Parathyroid adenoma (tissue), 2 donors: Measurements from ENCODE around the gene GAS2.

Source experiments
- H2AFZ ChIP-seq: fragments of 300-600 bp; sonication (generic); one replicate; pipeline ENCODE4 v1.7.0; 2017; ENCODE audit warnings: antibody characterized with exemption, mild to moderate bottlenecking
- H3K27ac ChIP-seq: fragments of 300-600 bp; sonication (generic); one replicate; pipeline ENCODE4 v1.7.0; 2017
- H3K27me3 ChIP-seq: fragments of 300-600 bp; sonication (generic); one replicate; pipeline ENCODE4 v1.7.0; 2017; ENCODE audit warnings: low read length; ENCODE audit not compliant: control insufficient read depth, insufficient read depth
- H3K36me3 ChIP-seq: fragments of 300-600 bp; sonication (generic); one replicate; pipeline ENCODE4 v1.7.0; 2017; ENCODE audit warnings: low read length; ENCODE audit not compliant: control insufficient read depth, insufficient read depth
- H3K4me1 ChIP-seq: fragments of 300-600 bp; sonication (generic); one replicate; pipeline ENCODE4 v1.7.0; 2017; ENCODE audit warnings: control low read depth
- H3K4me2 ChIP-seq: fragments of 300-600 bp; sonication (generic); one replicate; pipeline ENCODE4 v1.7.0; 2017; ENCODE audit warnings: low read length
- H3K4me3 ChIP-seq: fragments of 300-600 bp; sonication (generic); one replicate; pipeline ENCODE4 v1.7.0; 2017; ENCODE audit warnings: low read depth, low read length
- H3K79me2 ChIP-seq: fragments of 300-600 bp; sonication (generic); one replicate; pipeline ENCODE4 v1.7.0; 2017; ENCODE audit warnings: control low read depth
- H3K9ac ChIP-seq: fragments of 300-600 bp; sonication (generic); one replicate; pipeline ENCODE4 v1.7.0; 2017; ENCODE audit warnings: mild to moderate bottlenecking
- H3K9me3 ChIP-seq: fragments of 300-600 bp; sonication (generic); one replicate; pipeline ENCODE4 v1.7.0; 2017; ENCODE audit warnings: low read length; ENCODE audit not compliant: control insufficient read depth
- TF ChIP-seq, protein P1 (sequence below): fragments of 300-600 bp; sonication (generic); IDR thresholded peaks from one replicate; pipeline ENCODE4 v1.7.0; 2017; ENCODE audit warnings: antibody characterized with exemption, mild to moderate bottlenecking
- donor health status: primary hyperparathyroidism.

Gene GAS2

DNA sequence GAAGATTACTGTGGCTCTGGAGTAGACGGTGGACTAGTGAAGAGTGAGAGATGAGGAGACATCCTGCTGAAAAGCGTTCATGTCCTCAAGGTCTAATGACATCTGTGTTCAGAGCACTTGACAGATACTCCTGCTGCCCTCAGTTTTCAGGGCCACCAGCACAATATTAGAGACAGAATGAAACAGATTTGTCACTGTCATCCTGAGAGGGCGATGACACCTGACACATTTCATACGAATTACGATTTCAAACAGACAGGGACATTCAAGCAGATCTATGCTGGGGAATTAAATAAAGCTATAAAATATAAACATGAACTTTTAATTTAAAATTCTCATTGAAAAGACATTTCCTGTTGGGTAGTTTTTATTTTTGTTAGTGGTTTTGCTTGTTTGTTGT is 134.1 kb downstream of the GAS2 start:
- no peaks in the 10 kb centered on the region for H3K4me1 ChIP-seq

DNA sequence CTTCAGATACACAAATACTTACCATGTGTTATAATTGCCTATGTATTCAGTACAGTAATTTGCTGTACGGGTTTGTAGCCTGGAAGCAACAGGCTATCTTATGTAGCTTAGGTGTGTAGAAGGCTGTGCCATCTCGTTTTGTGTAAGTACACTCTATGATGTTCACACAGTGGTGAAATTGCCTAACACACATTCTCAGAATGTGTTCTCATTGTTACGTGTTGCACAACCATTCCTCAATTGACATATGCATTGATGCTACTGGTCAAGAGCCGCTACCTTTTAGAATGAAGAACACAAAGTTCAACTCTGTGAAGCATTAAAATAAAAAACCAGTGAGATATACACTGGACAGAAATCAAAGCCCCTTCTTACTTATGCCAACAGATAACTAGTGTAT is 136.4 kb downstream of the GAS2 start:
- TF ChIP-seq, protein P1, sequence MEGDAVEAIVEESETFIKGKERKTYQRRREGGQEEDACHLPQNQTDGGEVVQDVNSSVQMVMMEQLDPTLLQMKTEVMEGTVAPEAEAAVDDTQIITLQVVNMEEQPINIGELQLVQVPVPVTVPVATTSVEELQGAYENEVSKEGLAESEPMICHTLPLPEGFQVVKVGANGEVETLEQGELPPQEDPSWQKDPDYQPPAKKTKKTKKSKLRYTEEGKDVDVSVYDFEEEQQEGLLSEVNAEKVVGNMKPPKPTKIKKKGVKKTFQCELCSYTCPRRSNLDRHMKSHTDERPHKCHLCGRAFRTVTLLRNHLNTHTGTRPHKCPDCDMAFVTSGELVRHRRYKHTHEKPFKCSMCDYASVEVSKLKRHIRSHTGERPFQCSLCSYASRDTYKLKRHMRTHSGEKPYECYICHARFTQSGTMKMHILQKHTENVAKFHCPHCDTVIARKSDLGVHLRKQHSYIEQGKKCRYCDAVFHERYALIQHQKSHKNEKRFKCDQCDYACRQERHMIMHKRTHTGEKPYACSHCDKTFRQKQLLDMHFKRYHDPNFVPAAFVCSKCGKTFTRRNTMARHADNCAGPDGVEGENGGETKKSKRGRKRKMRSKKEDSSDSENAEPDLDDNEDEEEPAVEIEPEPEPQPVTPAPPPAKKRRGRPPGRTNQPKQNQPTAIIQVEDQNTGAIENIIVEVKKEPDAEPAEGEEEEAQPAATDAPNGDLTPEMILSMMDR = no peak
- Histone ChIP-seq H2AFZ (no peak overlapping the region), H3K27me3 (no peaks in the 10 kb centered on the region), H3K4me3 (no peak overlapping the region), H3K36me3 (no peaks in the 10 kb centered on the region), H3K9ac (no peak overlapping the region), H3K27ac (no peak overlapping the region), H3K9me3 (no peaks in the 10 kb centered on the region), H3K4me2 (no peak overlapping the region), H3K4me1 (no peaks in the 10 kb centered on the region), H3K79me2 (no peaks in the 10 kb centered on the region)

More for the DNA sequence above, 134.1 kb downstream of the GAS2 start:
- Histone ChIP-seq H3K9me3 (no peaks in the 10 kb centered on the region), H3K4me2 (no peak overlapping the region), H3K79me2 (no peaks in the 10 kb centered on the region), H3K4me3 (no peak overlapping the region), H2AFZ (no peak overlapping the region), H3K36me3 (no peaks in the 10 kb centered on the region), H3K9ac (no peak overlapping the region), H3K27ac (no peak overlapping the region), H3K27me3 (no peaks in the 10 kb centered on the region)
- TF ChIP-seq, protein P1 = no peak

DNA sequence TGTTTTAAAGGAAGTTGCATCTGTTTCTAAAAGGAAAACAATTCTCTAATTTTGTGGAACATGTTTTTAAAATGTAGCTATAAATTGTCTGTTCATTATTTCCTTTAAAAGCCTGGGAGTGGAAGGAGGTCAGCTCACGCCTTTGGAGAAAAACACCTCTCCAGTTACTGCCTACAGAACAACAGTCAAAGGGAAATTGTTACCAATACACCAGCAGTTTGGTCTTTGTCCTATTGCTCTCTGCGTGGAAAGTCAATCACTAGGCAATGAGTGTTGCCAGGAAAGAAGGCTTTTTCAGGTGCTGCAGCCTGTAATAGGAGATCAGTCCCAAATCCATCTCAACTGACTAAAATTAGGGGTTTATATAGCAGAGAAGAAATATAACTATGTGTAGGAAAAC is 141.0 kb downstream of the GAS2 start:
- Histone ChIP-seq H3K79me2 (no peaks in the 10 kb centered on the region), H2AFZ (no peak overlapping the region), H3K4me2 (no peak overlapping the region), H3K27me3 (no peaks in the 10 kb centered on the region), H3K9ac (no peak overlapping the region), H3K4me3 (no peak overlapping the region), H3K36me3 (no peaks in the 10 kb centered on the region), H3K4me1 (no peaks in the 10 kb centered on the region), H3K27ac (no peak overlapping the region), H3K9me3 (no peaks in the 10 kb centered on the region)
- TF ChIP-seq, protein P1 = no peak

DNA sequence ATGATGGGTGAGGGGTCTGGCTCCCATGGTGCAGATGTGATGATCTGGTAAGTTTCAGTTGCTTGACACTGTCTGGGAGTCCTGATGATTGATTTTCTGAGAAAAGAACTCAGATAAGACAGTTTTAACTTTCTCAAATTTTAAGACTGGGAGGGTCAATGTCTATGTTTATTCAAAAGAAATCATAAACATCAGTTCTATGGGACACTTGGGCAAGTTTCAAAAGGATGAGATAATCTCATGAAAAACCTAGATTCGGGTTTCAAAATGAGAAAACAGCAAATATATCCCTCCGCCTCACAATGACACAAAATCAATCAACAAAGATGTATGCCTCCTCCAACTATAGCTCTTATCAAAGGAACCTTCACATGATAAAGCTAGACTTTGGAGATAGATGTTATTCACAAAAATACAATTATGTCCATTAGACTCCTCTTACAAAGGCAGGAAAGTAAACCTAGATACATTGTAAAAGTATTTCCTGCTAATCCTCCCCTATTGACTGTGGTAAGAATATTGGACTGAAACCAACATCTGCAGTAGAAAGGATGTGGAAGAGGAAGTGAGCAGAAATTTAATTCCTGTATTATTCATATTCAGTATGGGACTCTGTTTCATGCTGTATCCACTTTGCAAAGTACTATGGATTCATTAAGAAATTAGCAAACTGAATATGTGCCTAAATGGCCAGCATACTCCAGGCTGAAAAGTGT is 141.6 kb downstream of the GAS2 start:
- no peaks in the 10 kb centered on the region for H3K27me3 ChIP-seq
- H3K4me3 ChIP-seq = no peak overlapping the region
- no peaks in the 10 kb centered on the region for H3K36me3 ChIP-seq
- H3K79me2 ChIP-seq = no peaks in the 10 kb centered on the region
- no peaks in the 10 kb centered on the region for H3K4me1 ChIP-seq
- TF ChIP-seq, protein P1 = no peak
- no peak overlapping the region for H2AFZ ChIP-seq
- H3K9ac ChIP-seq = no peak overlapping the region
- H3K27ac ChIP-seq = no peak overlapping the region
- no peak overlapping the region for H3K4me2 ChIP-seq
- no peaks in the 10 kb centered on the region for H3K9me3 ChIP-seq
